HG02678 (cell line): Measurements from ENCODE around the gene RNF213.
"Not testable (repeated sequence)": the region's sequence is repeated elsewhere in the genome, so short reads cannot be mapped to it uniquely, and the experiment has no call there.

Experiments used
- ATAC-seq: cut with Tn5 transposase; IDR thresholded peaks from one replicate; pipeline ENCODE4 v1.9.1; 2021; ENCODE audit warnings: mild to moderate bottlenecking, moderate library complexity; ENCODE audit not compliant: unreplicated experiment

RNF213 gene

GRCh38 chr17:80223838-80224497, 36.7 kb upstream of the RNF213 start:
- ATAC-seq, result no peak

GRCh38 chr17:80224683-80225082, 36.0 kb upstream of the RNF213 start:
- ATAC-seq, result no peak

- no peak for ATAC-seq
Measured at GRCh38 chr17:80225230-80225629, 35.4 kb upstream of the RNF213 start.

- ATAC-seq, result no peak
Measured at GRCh38 chr17:80227156-80227555, 33.5 kb upstream of the RNF213 start.

- ATAC-seq, result no peak
Measured at GRCh38 chr17:80227666-80228065, 33.0 kb upstream of the RNF213 start.

GRCh38 chr17:80228477-80228876, 32.2 kb upstream of the RNF213 start:
- ATAC-seq, result no peak

- no peak for ATAC-seq
Measured at GRCh38 chr17:80229011-80229410, 31.6 kb upstream of the RNF213 start.

GRCh38 chr17:80232438-80232837, 28.2 kb upstream of the RNF213 start:
- no peak for ATAC-seq

- ATAC-seq, result no peak
Measured at GRCh38 chr17:80233202-80233601, 27.4 kb upstream of the RNF213 start.

- no peak for ATAC-seq
Measured at GRCh38 chr17:80236911-80237310, 23.7 kb upstream of the RNF213 start.

GRCh38 chr17:80237386-80237785, 23.3 kb upstream of the RNF213 start:
- ATAC-seq, result no peak

GRCh38 chr17:80242505-80242904, 18.1 kb upstream of the RNF213 start:
- no peak for ATAC-seq

- no peak for ATAC-seq
Measured at GRCh38 chr17:80243526-80244433, 16.9 kb upstream of the RNF213 start.

GRCh38 chr17:80244448-80244847, 16.2 kb upstream of the RNF213 start:
- ATAC-seq, result not testable (repeated sequence)

GRCh38 chr17:80244871-80245509, 15.7 kb upstream of the RNF213 start:
- ATAC-seq, result no peak

GRCh38 chr17:80245566-80246265, 14.9 kb upstream of the RNF213 start:
- no peak for ATAC-seq

GRCh38 chr17:80246266-80246681, 14.4 kb upstream of the RNF213 start:
- no peak for ATAC-seq

- no peak for ATAC-seq
Measured at GRCh38 chr17:80246726-80247125, 13.9 kb upstream of the RNF213 start.

GRCh38 chr17:80247561-80247960, 13.1 kb upstream of the RNF213 start:
- no peak for ATAC-seq

GRCh38 chr17:80248001-80248893, 12.4 kb upstream of the RNF213 start:
- ATAC-seq, result no peak
